HG03575 (cell line): Measurements from ENCODE around the gene ITGB2.

ENCODE experiments used
- ATAC-seq: cut with Tn5 transposase; IDR thresholded peaks from one replicate; pipeline ENCODE4 v1.9.1; 2021; ENCODE audit not compliant: unreplicated experiment, insufficient number of reproducible peaks, low FRiP score; ENCODE audit errors: extremely low read depth

The ITGB2 gene

DNA sequence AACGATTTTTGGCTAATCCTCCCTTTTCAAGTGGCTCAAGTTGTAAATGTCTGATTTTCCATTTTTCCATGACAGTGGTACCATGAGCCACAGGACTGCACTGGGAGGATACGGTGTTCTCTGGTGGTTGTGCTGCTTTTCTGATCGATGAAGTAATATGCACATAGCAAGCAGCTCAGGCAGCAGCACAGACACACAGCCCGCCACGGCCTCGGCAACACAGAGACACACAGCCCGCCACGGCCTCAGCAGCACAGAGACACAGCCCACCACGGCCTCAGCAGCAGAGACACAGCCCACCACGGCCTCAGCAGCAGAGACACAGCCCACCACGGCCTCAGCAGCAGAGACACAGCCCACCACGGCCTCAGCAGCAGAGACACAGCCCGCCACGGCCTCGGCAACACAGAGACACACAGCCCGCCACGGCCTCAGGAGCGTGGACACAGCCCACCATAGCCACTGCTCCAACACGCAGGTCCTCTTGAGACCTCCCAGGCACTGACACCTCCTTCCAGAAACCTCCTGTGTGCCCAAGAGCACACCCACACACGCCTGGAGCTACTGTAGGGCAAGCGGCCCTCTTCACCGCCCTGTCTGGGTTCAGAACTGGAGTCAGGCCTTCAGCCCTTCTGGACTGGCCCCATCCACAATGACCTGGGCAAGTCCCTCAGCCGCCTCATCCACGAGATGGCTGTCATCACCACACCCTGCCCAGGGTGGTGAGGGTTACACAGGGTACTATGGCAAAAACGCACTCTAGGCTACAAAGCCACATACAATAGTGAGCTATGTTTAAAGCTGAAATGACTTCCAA, 57.6 kb downstream of the ITGB2 start:
- ATAC-seq = no peak

DNA sequence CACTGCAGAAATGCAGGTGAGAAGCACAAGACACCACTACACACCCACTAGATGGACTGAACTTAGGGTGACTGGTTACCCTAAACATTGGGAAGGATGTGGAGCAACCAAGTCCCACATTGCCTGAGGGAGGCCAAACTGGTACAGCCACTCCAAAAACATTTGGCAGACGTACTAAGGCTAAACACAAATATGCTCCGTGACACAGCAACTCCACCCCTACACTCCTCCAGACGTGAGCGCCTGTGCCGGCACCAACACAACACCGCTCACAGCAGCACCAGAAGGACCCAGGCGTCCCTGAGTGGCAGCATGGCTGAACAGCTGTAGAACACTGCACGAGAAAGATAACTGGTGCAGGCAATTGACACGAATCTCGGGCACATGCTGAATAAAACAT, 61.9 kb downstream of the ITGB2 start:
- ATAC-seq = no peak

DNA sequence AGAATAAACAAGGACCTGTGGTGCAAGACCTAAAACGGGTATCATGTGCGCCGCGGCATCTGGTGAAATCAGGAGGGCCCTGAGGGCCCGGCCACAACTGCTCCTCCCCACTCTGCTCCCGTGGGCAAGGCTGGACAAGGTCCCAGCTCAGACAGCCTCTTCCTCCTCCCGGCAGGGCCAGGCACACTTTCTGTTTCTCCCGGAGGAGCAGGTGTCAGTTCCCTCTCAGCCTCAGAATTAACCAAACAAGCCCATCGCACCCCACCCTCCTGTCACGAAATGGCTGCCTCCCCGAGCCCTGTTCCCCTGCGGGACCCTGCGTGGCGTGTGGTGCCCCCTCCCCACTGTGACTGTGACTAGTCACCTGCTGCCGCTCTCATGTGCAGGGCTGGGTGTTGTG, 62.4 kb downstream of the ITGB2 start:
- ATAC-seq = no peak

DNA sequence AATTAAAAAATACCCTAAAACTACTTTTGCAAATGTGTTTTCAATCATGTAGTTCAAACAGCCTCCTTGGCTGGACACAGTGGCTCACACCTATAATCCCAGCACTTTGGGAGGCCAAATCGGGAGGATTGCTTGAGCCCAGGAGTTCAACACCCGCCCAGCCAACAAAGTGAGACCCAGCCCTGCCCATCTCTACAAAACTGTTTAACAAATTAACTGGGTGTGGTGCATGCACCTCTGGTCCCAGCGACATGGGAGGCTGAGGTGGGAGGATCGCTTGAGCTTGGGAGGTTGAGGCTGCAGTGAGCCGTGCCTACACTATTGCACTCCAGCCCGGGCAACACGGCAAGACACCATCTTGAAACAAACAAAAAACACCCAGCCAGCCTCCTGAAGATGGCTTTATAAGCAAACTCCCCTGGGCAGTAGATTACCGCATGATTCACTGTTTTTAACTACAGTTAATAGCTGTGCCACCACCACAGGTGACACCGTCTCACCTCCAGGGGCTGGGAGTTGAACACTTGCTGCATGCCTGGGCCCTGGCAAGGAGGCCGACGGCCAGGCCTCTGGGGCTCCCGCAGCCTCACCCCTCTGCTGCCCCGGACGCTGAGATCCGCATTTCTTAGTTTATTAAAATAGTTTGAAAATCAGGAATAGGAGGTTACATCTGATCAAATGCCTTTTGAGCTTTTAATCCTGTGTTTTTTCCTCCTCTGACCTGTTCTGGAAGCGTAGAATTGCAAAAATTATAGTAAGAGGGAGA, 63.4 kb downstream of the ITGB2 start:
- ATAC-seq = no peak

DNA sequence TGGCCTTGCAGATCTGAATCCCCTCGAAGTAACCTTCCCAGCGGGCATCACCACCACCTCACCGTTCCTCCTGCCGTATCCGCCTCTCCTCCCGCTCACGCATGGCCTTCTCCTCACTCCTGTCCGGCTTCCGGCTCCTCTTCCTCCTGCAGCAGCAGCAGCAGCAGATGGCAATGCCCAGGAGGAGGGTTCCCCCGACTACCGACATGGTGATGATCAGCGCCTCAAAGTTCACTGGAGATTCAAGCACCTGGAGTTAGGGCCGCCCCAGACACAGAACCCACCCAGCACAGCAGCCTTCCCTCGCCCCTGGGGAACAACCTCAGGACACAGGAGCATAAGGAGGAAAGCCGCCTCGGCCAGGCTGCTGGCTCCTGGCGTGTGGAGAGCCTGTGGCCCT, 64.6 kb downstream of the ITGB2 start:
- ATAC-seq = no peak

DNA sequence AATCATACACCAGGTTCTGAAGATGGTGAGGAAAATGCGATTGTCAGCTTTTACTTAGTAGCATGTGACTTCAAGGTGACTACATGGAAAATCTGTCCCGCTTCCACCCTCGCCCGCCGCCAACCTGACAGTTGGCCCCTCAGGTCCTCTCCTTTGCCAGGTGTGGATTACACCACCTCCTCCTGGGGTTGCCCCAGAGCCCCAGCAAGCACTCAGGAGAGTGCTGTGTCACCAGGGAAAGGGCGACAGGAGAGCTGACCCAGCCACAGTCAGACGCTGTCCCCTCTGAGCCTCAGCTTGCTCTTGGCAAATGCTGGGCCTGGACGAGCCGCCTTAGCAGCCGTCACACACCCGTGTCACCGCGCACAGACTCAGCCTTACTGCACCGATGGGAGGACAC, 65.1 kb downstream of the ITGB2 start:
- ATAC-seq = no peak

DNA sequence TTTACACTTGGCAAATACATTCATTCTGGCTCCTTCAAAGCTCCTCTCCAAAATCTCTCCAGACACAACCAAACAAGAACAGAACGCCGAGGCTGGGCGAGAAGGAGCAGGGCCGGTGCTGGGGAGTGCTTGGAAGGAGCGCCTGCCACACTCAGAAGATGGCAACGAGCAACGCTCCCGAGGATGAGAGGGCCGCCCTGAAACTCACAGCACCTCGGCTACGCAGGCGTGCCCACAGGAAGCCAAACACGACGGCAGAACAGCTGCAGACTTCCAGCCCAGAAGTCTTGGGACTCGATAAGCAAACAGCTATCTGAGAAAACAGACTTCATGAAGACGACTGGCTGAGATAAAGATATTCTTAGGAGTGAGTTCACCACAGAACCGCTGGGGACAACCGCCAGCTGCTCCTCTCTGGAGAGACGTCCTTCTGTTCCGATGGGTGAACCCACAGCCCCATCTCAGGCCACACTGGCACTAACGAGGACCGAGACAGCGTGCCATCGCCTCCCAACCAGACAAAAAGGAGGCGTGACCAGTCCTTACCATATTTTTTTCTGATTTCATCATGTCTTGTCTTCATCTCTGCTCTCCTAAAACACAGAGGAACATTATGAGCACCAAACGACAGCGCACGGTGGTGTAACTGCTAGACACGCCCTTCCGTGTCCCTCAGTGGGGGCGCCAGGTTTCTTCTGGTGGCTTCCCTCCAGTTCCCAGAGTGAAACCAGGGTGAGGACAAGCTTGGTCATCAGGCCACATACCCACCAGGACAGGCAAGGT, 65.8 kb downstream of the ITGB2 start:
- no peak for ATAC-seq

DNA sequence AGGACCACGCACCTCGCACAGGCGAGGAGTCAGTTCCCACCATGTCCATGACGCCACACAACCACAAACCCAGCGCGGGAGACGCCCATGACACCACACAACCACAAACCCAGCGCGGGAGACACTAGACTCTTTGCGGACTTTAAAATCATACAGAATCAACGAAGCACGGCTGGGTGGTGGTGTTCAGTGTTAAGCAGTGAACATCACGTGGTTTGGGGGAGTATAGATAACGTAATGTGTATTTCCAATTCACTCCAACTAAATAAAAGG, 66.4 kb downstream of the ITGB2 start:
- ATAC-seq = no peak

DNA sequence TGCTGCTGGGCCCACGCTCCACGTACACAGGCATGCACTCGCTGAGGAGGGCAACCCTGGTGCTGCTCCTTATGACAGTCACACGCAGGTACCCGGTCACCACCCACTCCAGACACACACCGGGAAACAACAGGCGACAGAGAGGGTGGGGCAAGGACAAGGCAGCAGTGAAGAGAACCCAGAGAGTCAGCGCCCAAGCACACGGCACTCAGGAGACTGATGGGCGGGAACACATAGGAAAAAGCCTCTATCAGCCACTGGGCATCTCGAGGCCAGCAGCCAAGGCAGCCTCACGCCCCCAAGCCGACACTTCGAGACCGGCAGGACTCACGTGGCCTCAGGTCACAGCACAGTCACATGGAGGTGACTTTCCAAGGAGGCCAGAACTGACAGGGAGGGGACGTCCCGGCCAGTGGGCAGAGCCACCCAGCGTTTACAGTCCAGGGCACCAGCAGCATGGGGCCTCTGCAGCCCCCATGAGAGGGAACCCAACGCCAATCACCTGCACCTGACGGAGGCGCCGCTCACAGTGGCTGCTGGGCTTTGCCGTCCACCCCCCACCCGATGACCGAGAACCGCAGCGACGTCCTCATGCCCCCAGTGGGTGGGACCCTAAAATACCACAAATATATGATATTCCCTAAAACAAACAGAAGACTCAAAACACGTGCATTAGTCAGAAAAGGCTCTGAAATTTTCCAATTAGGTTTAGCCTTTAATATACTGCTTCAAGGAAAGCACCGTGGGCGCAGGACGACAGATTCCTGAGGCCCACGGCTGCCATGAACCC, 66.9 kb downstream of the ITGB2 start:
- no peak for ATAC-seq

DNA sequence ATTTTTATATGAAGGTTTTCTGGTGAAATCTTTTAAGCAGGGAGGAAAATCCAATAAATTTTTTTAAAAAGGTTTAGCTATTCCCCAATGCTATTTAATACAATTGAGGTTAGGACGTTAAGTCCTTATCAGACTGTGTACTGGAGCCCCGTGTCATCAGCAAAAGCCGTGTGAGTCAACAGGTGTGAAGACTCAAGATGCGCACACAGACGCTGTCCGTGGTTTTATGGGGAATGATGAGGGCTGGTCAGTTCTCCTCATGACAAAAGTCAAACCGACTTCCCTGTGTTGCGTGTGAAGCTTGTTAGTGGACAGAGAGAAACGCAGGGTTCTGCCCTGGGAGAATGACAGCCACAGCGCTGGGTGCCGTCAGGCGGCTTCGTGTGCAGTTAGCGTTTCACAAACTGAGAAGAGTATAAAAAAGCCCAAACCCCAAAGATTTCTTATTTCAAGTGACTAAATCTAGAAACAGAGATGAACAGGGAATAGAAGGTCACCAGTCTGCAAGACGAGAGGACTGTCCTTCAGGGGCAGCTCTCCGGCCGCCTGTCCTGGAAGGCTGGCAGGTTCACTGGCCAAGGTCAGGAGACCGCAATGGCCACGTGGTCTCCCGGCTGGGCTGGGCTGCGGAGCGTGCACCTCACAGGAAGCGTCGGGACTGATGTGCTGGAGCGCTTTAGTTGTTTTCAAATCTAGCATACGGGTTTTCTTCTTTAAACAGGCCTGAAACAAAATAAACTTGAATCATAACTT, 69.6 kb downstream of the ITGB2 start:
- ATAC-seq = no peak

DNA sequence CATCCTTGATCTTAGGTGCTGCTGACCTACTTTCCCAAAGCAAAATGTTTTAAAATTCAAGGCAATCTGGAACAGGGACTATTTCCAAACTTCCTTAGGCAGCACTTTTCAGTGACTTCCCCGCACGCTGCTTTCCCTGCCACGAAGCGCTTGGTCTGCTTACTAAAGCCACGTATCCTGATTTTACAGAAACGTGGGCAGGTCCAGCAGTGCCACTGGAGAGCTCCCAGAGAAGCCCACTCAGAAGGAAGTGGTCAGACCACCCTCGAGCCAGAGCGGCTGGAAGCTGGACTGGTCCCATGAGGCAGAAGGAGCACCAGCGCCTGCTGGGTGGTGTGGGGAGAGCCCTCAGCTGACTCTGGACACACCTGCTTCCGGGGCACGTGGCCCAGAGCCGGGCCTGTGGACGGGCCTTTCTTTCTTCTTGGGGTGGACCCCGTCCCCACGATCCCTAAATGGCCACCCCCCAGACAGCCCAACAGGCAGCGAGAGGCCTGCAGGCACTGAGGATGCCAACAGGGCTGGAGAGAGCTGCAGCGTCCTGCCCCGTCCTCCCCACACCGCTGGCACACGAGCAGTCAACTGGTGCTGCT, 70.4 kb downstream of the ITGB2 start:
- no peak for ATAC-seq

DNA sequence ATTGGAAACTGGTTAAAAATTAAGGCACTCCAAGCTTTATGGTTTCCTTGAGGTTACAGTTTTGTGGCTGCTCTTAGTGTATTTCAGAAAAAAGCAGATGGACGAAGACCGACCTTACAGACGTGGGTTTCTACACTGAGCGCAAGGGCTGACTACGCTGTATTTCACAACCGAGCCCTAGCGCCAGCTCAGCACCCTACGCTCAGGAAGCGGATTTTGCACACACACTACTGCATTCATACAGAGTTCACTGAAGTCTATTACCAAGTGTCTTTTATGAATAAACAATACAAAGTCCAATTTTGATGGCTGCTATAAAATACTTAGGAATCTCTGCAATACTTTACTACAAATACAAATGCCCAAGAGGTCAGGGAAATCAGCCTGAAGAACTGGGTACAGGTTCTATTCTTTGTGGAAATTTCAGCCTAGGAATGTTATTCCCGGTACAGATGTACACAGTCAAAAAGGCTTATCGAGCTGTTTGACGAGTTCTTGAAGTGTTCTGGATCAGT, 71.0 kb downstream of the ITGB2 start:
- no peak for ATAC-seq

DNA sequence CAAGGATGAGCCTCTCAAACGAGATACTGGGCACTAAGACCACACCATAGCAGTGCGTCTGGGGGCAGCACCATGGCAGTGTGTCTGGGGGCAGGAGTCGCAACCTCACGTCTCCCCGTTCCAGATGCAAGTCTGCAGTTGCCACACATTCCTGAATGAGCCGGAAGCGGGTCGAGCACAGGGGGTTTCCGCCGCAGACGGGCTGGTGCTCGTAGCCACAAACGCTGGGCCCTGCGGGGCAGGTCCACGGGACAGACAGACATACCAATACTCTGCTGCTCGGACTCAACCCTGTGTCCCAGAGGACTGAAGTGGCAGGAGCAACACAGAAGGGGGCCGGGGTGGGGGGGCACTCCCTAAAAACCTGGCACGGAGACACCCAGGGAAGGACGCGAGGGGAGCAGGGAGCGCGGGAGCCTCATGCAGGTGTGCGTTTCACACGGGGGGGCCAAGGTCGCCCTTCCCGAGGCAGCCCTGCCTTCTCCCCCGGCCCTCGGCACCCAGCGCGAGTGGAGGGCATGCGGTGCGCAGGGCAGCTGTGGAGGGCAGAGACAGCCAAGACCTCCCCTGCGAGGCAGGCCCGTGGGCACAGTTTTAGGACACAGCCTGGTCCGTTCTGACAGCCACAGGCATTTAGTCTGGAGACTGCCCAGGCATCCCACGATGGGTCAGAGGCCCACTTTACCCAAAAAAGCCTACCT, 71.7 kb downstream of the ITGB2 start:
- no peak for ATAC-seq

DNA sequence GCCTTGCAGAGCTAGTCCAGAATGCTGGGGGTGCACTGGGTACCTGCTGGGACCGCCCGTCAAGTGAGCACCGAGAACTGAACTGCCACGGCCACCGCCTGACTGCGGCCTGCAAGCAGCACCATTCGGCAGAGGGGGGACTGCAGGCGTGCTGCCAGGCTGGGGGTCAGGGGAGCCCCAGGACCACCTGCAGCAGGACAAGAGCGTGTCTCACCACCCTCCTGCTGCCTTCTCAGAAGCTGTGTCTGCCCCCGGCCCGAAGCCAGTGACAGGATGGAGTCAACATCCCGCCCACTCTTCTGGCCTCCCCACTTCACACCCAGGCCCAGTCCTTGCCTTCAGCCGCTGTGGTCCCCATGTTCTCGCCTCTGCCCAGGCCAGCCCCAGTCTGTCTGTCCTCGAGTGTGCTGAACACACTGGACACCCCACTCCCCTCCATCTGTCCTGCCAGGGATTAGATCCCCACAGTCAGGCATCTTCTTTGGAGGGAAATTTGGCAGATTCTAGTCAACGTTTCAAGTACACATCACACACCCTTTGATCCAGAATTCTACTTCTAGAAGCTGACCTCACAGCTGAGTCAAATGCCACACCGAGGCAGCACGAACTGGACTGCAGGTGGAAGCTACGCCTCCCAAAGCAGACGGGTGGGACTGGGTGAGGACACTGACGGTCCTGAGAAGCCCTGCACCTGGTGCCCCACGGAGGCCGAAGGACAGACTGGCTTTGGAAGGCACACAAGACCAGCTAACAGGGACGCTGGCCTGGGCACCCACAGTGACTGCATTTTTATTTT, 73.2 kb downstream of the ITGB2 start:
- ATAC-seq = no peak

DNA sequence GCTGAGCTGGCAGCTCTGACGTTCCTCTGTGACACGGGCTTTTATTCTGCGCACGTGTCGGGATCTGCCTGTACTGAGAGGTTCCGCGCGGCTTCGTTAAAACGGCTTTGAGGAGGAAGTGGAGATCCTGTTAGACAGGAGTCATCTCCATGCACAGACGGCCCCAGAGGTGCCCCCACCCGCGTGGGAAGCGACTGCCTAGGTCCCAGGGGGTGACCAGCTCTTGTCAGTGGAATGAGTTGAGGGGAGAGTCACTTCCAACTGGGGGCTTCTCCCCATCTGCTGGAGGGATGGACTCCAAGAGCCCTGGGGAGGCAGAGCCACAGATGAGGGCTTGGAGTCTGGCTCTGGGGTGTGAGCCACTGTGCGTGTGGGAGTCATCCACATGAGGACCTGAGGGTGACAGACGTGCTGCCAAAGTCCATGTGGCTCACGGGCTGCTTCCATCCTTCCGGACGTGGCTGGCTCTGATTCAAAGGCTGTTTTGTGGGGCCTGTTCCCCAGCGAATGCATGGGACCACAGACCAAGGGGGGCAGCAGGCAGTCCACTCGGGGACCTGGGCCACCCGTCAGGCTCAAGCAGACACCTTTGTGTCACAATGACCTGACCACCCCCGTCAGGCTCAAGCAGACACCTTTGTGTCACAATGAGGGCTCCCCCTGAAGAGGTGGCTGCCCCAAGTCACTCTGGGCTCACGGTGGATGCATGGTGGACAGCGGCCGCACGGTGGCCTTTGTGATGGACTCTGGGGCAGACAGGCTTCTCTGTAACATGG, 74.0 kb downstream of the ITGB2 start:
- no peak for ATAC-seq

DNA sequence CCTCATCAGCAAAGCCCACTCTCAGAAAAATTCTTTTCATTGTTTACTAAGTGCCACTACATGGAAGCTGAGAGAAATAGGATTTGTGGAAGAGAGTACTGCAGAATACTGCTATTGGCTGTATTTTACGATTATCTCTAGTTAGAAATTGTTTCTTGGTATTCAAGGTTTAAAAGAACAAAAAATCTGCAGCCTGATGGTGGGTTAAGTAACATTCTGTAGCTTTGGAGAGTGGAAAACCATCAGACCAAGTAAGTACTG, 74.5 kb downstream of the ITGB2 start:
- no peak for ATAC-seq
